ENCODE results near the gene OR2C1.

The OR2C1 gene

DNA sequence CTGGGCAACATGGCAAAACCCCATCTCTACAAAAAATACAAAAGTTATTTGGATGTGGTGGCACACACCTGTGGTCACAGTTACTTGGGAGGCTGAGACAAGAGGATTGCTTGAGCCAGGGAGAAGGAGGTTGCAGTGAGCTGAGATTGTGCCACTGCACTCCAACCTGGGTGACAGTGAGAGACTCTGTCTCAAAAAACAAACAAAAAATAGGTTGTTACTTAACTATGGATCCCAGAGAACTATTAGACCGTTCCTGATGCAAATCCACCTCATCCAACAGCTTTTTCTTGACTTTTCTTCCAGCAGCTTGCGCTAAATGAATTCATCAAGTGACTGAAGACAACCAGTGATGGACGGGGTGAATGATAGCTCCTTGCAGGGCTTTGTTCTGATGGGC is at the start of gene OR2C1:
Gene OR2C1, plus strand, starts transcription at position 301 of the 400 bp plus-strand sequence. Its CDS starts 52 bp downstream, at position 353.
- no peak for DNase-seq

GRCh38 chr16:3306078-3306477 is 49.6 kb upstream of the OR2C1 start:
- no peak for DNase-seq

DNA sequence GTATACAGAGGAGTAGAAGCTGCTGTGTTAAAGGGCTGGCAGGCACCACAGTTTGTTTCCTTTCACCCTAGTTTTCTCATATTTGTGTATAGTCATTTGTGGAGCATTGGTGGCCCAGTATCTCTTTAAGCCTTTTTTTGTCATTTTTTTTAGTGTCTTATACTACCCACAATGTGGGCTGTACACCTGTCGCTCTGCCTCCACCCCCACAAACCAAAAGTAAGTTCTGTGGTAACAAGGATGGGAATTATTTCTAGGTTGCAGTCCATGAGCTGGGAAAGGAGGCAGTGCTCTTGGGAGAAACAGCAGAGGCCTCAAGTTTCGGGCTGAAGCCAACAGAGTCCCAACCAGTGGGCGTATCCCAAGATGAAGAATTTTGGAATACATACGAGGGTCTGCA is 44.2 kb upstream of the OR2C1 start:
- no peak for DNase-seq

GRCh38 chr16:3317315-3317999 is 38.2 kb upstream of the OR2C1 start:
- DNase-seq: no peak

DNA sequence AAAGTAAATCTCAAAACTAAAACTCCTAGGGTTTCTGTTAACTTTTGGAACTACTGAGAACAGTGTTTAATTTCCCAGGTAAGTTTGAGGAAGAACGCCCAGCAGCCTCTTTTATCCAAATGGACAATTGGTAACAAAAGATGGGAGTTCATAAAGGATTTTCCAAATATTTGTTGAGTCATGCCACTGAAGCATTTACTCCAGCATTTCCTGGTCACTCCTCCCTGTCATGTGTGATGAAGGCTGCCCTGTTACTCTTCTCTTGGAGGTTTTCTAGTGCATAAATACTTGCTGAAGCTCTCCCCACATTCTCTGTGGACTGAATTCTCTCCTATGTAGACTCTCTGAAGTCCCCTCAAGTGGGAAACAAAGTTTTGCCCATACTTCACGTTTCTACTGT is 33.9 kb upstream of the OR2C1 start:
- no peak for DNase-seq

DNA sequence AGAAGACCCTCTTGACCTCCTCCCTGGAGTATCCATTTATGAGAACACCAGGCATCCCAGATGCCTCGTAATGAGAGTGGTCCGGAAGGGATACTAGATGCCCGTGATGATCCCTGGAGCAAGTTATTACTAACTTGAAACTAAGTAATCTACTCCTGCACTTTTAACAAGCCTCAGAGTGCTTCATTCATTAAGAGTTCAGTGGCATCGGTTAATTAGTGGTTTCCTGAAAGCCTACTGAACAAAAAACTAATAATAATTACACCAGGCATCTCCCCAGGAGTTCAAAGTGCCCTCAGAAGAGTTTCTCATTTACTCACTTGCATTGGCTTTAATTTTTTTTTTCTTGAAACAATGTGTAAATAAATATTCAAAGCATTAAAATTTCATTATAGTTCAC is 28.2 kb upstream of the OR2C1 start:
- DNase-seq: no peak

DNA sequence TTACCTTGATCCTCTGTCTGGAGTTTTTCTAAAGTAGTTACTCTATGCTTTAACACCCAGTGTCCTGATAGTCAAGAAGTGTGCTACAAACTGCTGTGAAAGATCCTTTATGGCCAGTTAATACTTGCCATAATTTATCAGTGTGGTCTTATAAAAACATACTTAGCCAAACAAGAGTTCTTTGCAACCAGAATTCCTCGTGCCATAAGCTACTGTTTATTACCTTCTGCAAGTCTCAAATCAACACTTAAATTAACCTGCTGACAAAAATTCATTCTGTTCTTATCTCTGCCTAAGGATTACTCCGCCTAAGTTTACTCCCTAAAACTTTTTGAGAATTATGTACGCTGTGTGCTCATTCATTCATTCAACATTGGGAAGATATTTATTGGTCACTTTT is 27.6 kb upstream of the OR2C1 start:
- no peak for DNase-seq

DNA sequence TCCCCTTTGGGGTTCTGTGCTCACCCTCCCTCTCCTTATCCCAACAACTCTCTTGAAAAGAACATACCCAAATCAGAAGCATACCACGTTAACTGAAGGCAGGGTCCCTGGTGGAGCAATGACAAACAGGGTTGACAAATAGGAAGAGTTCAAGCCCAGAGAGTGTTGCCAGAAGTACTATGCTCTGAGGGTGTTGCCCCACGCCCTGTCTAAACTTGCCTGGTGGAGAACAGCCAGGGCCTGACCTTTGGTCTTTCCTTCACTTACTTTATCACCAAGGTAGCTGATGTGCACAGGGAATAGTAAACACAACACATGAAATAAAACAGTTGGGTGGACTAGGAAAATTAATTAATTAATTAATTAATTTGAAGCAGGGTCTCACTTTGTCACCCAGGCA is 27.0 kb upstream of the OR2C1 start:
- no peak for DNase-seq

GRCh38 chr16:3346041-3346440 is 9.6 kb upstream of the OR2C1 start:
- DNase-seq: no peak

DNA sequence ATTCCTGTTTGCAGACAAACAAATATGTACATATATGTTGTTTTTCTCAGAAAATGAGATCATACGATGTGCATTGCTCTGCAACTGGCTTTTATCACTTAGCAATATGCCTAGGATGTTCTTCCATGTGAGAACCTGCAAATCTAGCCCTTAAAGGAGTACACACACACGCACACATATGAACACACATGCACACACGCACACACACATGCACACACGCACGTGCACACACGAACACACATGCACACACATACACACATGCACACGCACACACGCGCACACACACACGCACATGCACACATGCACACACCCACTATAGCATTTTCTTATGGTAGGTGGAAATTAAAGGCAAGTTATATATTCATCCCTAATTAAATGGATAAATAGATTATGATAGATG is 8.1 kb upstream of the OR2C1 start:
- no peak for DNase-seq

DNA sequence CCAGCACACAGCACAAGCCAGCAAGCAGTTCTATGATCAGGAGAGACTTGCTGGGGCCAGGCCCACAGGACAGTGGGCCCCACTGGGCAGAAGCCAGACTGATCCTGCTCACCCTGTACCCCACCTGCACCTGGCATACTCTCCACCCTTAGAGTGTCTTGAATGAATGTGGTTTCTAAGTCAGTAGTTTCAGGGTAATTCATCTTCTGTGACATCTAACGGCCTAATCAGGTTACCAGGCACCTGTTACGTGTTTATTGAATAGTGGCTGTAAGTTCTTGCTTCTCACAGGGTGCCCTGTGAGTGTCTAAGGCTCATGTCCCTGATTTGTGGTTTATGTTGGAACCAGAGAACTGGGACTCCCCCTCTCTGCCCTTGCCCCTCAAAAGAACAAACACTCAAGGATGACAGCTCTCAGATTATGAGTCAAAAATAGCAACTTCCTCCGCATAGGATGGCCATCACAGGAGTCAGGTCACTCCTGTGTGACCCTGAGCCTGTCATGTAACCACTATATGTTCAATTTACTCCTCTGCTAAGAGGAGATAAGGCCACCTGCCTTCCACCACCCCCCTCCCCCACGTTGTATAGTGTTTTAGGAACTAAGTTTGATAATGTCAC is 7.0 kb upstream of the OR2C1 start:
- DNase-seq: no peak

- no peak for DNase-seq
Observed at GRCh38 chr16:3349175-3349574, 6.5 kb upstream of the OR2C1 start.

GRCh38 chr16:3356118-3356517 is 429 bp downstream of the OR2C1 start:
- DNase-seq: no peak

DNA sequence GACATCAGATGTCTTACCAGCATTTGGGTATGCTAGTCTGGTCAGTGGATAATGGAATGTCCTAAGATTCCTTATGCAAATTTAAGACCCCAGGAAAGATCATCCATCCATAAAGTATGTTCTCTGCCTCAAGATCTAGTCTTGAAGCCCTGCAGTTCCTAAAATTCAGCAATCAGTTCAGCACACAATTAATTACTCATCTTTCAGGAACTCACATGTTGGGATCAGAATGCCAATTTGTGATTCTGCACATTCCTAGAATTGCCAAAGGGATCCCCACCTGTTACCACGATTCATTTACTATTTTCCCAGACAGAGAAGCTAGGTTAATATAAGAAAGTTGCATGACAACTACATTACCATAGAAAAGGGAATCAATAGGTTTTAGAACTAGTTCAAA is 3.2 kb downstream of the OR2C1 start:
- no peak for DNase-seq

DNA sequence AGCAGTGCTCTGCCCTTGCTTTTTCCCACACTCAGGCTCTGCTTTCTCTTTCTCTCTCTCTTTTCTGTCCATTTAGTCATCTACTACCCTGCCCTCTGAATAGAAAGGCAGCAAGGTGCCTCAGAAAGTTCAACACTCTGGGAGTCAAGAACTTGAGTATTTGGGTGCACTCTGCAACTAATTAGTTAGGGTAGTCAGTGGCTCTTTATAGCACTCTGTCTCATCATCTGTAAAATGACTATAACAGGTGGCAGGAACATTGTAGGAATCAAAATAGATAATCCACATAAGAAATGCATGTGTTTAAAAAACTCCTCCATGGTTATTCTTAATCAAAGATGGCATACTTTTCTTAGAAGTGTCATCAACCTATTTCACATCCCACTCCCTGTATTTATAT is 7.2 kb downstream of the OR2C1 start:
- no peak for DNase-seq

DNA sequence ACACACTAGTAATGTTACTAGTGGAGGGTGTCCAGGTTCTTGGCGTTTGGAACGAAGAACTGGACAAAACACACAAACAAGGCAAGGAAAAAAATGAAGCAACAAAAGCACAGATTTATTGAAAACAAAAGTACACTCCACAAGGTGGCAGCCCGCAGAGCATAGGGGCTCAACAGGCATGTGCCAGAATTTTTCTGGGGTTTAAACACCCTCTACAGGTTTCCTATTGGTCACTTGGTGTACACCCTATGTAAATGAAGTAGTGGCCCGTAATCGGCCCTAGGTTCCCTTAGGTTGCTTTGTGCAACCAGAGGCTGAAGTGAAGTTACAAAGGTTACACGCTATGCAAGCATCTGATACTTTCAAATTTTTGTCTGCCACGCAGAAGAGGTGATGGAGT is 8.1 kb downstream of the OR2C1 start:
- DNase-seq: no peak

- peak; percentile 83 for DNase-seq
Observed at GRCh38 chr16:3364774-3365427, 9.2 kb downstream of the OR2C1 start.

DNA sequence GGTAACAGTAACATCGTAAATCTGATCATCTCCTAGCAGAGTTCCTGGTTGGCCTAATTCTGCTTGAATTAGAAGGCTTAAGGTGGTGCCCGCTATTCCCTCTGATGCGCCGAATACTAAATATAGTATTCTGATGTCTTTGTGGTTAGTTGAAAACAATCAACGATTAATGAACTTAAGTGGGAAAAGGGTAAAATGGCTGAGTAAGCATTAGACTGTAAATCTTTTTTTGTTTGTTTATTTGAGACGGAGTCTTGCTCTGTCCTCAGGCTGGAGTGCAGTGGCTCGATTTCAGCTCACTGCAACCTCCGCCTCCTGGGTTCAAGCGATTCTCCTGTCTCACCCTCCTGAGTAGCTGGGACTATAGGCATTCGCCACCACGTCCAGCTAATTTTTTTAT is 13.4 kb downstream of the OR2C1 start:
- DNase-seq: no peak

- DNase-seq: no peak
Observed at GRCh38 chr16:3375680-3376079, 20.0 kb downstream of the OR2C1 start.

GRCh38 chr16:3377917-3378316 is 22.2 kb downstream of the OR2C1 start:
- no peak for DNase-seq

DNA sequence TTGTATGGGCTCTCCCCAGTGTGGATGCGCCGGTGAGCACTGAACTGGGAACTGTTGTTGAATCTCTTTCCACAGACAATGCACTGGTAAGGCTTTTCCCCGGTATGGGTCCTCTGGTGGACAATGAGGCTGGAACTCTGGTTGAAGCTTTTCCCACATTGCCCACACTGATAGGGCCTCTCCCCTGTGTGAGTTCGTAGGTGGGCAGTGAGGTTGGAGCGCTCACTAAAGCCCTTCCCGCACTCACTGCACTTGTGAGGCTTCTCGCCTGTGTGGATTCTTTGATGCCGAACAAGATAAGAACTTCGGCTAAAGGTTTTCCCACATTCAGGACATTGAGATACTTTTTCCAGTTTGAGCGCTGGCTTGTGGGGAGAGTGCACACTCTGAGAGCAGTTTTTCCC is 27.4 kb downstream of the OR2C1 start:
- DNase-seq: no peak

DNA sequence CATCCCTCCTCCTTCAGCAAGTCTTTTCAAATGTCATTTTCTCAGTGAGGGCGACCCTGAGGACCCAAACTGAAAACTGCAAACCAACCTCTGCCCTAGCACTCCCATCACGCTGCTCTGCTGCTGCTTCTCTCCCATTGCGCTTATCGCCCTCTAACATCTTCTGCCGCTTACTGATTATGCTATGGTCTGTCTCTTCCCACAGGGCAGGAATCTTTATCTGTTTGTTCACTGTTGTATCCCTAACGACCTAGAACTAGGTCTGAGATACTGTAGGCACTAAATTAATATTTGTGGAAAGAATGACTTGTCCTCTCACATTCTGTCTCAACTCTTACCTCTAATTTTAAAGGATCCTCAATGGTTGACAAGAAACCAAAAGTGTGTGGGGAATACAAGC is 32.6 kb downstream of the OR2C1 start:
- no peak for DNase-seq

DNA sequence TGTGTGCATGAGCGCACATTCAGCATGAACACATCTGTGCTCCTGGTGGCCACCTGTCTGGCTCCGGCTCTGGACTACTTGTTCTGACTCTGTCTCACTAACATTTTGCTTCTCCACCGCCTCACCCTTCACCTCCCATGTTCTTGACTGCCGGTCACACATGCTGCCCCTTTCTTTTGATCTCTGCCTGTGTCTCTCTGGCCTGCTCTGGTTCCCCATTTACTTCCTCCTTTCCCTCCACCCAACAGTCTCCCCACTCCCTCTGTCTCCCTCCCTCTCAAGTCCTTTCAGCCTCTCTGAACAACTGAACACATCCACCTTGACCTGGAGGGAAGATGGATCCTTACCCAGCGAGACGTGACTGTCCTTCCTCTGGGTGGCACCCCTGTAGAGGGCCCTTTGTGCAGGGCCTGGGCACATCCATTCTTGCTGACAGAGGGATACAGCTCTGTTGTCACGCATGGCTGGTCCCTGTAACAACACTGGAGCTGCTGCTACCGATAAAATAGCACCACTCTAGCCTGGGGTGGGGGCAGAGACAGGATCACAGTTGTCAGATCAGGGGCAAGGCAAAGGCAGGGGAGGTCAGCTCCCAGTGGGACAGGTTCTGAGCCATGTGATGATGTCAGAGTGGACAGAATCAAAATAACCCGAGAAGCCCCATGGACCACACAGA is 34.1 kb downstream of the OR2C1 start:
- no peak for DNase-seq

GRCh38 chr16:3400446-3400778 is 44.7 kb downstream of the OR2C1 start:
- no peak for DNase-seq
